NOMO-1 treated with dmso at 0.1 percent for 144 hours (cell line): ENCODE measurements around the gene PAPOLG.
A peak's percentile ranks its signal among the peaks of the same experiment; 100 is the strongest.
"Not testable (repeated sequence)": the region's sequence is repeated elsewhere in the genome, so short reads cannot be mapped to it uniquely, and the experiment has no call there.

Source experiments
- DNase-seq: peaks from one replicate; lab custom pipeline; 2025; ENCODE audit not compliant: unreplicated experiment; lab: John Stamatoyannopoulos, UW

Gene PAPOLG

GRCh38 chr2:60771508-60771907 is 15.4 kb downstream of the PAPOLG start:
- DNase-seq = no peak

DNA sequence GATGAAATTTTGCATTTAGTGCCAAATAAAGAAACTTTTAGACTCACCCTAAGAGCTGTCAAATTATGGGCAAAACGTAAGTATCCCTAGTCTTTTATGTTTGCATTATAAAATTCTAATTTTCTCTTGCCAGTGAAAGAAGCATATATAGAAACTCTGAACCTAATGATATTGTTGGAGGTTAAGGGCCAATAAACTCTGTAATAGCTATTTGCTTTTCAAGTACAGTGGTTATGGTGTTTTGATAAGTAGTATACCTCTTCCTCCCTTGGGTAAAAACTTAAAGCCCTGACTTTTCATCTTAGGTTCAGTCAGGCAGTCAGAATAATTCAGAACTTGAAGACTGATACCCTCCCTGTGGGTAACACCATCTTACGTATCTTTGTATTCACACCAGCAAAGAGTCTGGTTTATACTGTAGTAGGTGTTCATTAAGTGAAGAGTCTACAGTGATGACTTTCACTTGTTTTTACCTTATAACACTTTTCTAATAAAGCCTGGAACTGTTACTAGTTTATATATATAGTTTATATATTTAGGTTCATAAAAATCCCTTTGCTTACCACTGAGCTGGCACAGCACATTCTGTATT is 19.1 kb downstream of the PAPOLG start:
- no peak for DNase-seq

DNA sequence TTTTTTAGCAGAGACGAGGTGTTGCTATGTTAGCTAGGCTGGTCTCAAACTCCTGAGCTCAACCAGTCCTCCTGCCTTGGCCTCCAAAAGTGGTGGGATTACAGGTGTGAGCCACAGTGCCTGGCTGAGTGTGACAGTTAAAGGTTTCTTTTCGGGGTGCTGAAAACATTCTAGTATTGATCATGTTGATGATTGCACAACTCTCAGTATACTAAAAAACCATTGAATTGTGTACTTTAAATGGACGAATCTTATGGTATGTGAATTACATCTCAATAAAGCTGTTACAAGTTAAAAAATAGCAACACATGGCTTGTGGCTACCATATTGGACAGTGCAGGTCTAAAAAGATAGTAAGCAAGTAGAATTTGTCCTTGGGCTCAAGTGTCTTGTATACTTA is 22.3 kb downstream of the PAPOLG start:
- DNase-seq = no peak

DNA sequence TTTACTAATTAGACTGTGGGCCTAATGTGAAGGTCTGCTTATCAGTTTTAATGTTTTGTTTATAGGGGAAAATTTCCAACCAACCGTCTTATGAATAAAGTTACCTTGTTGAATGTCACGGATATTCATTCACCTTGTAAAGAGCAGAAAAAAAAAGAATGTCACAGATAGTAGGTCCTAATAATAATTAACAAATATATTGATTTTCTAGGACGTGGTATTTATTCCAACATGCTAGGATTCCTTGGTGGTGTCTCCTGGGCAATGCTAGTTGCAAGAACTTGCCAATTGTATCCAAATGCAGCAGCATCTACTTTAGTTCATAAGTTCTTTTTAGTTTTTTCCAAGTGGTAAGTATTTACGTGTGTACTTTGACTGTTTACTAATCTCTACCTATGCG is 23.4 kb downstream of the PAPOLG start:
- DNase-seq = no peak

DNA sequence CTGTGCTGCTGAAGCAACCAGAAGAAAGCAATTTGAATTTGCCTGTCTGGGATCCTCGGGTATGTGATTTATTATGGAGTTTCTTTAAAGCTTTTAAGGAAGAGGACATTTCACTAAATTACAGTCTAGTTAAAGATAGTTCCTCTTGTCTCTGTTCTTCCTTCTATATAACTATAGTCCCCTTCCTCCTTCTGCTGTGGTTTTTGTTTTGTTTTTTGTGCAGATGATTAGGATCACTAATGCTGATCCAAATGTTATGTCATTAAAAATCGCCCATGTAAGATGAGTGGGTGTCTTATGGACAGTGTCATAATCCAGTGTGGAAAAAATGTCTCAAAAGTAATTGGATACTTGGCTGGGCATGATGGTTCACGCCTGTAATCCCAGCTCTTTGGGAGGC is 24.7 kb downstream of the PAPOLG start:
- peak; percentile 42 for DNase-seq

DNA sequence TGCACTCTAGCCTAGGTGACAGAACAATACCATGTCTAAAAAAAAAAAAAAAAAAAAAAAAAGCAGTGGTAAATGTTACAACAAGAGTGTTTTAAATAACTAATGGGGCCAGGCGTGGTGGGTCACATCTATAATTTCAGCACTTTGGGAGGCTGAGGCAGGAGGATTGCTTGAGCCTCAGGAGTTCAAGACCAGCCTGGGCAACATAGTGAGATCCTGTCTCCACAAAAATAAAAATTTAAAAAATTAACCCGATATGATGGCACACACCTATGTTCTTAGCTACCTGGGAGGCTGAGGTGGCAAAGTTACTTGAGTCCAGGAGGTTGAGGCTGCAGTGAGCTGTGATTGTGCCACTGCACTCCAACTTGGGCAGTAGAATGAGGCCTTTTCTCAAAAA is 37.1 kb downstream of the PAPOLG start:
- DNase-seq = no peak

DNA sequence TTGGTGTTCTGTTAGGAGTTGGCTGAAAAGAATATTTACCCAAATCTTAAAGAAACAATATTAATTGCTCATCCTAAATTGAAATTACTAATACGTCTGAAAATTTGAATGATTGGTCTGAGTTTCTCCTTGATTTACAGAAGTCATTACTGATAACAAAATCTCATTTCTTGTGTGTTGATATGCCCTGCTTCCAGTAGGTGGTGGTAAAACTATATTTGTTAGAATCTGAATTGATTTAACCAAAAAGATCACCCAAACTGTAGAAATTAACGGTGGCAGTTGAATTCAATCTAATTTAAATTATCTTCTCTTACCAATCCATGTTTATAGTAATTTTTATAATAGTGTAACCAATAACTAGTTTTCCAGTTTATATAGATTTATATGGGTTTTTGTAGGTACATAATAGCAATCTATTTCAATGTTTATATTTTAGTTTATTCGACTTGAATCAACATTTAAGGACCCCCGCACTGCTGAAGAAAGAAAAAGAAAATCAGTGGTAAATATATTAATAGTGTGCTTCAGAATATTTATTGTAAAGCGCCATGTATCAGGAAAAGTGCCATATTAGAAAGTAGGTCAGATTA is 38.3 kb downstream of the PAPOLG start:
- no peak for DNase-seq

DNA sequence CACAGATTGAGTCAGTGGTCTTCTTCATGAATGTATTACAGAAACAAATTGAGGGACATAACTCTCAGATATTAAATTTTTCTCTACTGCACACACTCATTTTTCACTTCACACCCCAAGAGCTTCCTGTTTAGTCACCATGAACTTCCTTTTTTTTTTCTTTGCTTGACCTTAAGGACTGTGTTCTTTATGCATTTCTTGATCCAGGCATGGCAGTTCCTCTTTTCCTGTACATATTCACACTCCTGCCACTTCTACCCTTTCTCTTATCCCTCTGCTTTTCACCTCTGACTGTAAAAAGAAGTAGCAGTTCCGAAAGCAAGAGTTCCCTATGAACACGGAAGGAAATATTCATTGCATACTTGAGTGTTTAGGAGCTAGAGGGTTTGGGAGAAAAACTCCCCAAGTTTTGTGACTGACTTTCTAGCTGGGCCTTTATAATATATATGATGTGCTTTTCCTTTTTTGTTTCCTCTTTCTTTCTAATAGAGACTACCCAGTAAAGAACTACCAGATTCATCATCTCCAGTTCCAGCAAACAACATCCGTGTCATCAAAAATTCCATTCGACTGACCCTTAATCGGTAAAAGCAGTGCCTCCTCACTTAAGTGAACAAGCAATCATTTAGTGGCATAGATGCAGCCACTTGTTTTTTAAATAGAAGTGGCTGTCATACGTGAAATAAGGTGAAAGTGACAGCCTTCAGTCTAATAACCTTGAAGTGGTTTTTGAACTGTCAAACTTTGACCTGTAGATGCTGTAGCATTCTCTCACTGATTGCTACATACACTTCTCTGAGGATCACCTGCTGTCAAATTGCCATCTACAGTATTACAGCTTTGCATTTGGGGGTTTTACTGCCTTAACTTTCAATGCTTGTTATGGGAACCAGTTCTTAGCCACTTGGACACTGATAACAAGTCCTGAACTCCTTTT is 40.8 kb downstream of the PAPOLG start:
- DNase-seq = peak; percentile 93

DNA sequence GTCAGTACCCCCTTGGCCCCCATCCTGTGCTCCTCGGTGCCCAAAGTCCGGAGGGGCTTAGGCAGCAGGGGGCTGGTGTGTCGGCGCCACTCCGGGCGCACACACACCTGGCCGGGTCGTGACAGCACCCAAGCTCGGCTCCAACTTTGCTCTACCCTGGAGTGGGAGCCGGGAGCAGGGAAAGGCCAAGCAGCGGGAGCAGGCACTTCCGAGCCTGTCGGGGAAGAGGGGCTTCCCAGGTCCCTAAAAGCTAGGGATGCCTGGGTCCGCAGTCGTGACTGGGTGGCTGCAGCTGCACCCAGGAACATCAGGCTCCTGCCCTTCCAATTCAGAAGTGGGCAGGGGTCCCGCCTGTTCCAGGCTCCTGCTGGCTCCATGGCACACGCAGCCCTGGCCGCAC is 48.4 kb downstream of the PAPOLG start:
- no peak for DNase-seq

DNA sequence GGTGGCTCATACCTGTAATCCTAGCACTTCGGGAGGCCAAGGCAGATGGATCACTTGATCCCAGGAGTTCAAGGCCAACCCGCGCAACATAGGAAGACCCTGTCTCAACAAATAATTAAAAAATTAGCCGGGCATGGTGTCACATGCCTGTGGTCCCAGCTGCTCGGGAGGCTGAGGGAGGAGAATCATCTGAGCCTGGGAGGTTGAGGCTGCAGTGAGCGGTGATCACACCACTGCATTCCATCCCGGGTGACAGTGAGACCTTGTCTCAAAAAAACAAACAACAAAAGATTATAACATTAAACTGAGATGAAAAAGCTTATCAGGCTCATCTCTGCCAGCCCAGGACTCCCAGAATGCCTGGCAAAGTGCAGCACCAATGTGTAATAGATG is 50.5 kb downstream of the PAPOLG start:
- DNase-seq = no peak

DNA sequence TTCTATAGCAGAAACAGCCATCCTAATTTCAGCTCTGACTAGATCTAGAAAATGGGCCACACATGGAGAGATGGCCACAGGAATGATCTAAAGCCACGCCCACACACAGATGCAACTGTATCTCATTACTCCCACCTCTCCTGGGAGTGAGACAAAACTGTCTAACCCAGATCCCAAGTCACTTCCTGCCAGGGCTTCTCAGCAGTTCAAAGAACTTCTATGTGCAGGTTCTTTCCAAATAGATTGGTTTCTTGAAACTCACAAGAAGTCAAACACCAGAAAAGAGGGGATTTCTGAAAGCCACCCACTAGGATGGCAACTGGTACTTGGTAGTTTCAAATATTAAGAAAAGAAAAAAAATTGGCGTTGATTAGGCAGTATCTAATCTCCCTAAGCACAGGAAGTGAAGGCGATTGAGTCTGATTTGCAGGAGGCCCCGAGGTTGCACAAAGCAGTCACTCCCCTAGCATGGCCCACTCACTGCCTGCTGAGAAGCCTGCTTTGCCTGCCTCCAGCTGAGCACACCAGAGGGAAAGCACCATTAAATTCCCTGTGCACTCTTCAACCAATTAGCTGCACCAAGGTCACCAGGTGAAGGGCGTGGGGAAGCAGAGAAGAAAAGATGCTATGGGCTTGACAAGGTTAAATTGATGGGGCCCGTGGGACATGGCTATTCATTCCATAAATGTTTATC is 51.1 kb downstream of the PAPOLG start:
- peak; percentile 11 for DNase-seq

DNA sequence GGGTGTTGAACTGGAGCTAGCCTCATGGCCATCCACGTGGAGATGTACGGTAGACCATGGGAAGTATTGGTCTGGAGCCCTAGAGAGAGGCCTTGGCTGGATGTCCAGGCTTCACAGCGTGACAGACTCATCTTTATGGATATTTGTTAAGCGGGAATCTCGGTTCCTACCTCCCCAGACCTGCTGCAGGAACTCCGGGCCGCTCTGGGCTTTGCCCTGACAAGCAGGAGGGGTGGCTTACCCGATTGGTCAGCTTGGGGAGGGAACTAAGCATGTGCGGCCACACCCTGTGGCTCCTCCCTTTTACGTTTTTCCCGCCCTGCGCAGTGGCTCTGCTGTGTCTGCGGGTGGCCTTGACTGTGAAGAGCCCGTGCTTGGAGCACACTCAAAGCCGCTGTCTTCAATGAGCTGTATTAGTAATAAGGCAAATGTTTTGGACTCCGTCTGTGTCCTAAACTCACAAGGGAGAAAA is 52.3 kb downstream of the PAPOLG start:
- no peak for DNase-seq

GRCh38 chr2:60811491-60812375 is 55.7 kb downstream of the PAPOLG start:
- no peak for DNase-seq

- not testable (repeated sequence) for DNase-seq
Observed at GRCh38 chr2:60817191-60817590, 61.1 kb downstream of the PAPOLG start.

GRCh38 chr2:60818272-60818671 is 62.2 kb downstream of the PAPOLG start:
- DNase-seq = no peak

- no peak for DNase-seq
Observed at GRCh38 chr2:60819155-60819862, 63.2 kb downstream of the PAPOLG start.

DNA sequence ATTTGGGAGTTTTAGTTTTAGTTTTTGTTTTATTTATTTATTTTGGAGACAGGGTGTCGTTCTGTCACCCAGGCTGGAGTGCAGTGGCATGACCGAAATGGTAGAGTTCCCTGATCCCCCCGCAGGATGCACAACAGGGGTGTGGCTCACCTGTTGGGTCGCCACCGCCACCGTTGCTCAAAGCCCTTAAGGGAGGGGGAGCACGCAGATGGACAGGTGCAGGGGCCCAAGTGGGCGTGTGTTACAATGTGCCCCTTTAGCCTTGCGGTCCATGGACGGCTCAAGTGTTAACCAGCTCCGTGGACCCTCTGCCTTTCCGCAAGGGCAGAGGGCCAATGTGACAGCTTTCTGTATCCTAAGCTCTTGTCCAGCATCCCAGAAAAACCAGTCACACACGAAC is 63.9 kb downstream of the PAPOLG start:
- DNase-seq = no peak

GRCh38 chr2:60820416-60821132 is 64.5 kb downstream of the PAPOLG start:
- no peak for DNase-seq

DNA sequence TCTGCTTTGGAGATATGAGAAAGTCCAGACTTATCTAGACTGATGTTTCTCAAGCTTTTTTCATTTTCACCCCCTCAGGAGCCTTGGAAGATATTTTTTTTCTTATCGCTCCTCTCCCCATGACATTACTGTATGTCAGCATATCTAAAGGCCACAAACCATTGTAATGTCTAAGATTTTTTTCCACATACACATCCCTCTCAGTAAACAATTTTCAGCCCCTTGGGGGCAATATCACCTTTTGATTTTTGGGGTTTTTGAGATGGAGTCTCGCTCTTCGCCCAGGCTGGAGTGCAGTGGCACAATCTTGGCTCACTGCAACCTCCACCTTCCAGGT is 65.0 kb downstream of the PAPOLG start:
- no peak for DNase-seq
